T-helper 1 cell treated with Interleukin-12 subunit alpha and Interleukin-12 subunit beta and Interleukin-4 antibody, amounts not matched to agents 30 ng/mL and 1 ng/mL, for 36 hours (primary cell): ENCODE measurements around the gene SPACA1. TPM values are rescaled to one million over a fixed set of nuclear protein-coding genes. Genes with fewer than 3 reads are reported as not detected.
"Not testable (repeated sequence)": the region's sequence is repeated elsewhere in the genome, so short reads cannot be mapped to it uniquely, and the experiment has no call there.

Source experiments
- intact Hi-C: fragments of 100-400 bp; cut with micrococcal nuclease; formaldehyde crosslinking; loops from one replicate; pipeline ENCODE4 v1.15.1; 2024
- total RNA-seq: library from RNA; stranded (reverse); gene quantifications from 2 replicates; pipeline ENCODE4 v1.2.3, GENCODE V29; 2022

Gene SPACA1
- total RNA-seq: not detected in 2 replicates

DNA sequence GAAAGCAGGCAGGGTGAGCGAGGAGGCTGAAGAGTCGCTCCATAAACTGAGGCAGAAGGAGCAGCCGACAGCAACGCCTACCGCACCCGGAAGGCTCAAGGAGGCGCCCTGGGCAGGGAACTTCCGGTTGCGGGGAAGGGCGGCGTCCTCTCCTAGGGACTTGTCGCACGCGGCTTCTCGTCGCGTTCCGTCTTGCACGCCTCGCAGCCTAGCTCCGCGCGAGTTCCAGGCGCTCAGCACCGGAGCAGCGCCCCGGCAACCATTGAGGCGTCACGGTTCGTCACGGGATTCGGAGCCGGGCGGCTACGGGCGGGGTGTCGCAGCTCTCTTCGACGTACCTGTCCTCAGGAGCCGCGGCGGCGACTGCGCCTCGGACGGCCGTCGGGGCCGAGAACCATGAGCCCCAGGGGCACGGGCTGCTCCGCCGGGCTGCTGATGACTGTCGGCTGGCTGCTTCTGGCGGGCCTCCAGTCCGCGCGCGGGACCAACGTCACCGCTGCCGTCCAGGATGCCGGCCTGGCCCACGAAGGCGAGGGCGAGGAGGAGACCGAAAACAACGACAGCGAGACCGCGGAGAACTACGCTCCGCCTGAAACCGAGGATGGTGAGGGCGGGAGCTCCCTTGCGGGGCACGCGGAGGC is at the start of gene SPACA1:
Gene SPACA1 (plus strand): TSS at position 332 of the 641 bp plus-strand sequence. CDS start 65 bp downstream, at position 397.
- intact Hi-C loops: no loop called here

DNA sequence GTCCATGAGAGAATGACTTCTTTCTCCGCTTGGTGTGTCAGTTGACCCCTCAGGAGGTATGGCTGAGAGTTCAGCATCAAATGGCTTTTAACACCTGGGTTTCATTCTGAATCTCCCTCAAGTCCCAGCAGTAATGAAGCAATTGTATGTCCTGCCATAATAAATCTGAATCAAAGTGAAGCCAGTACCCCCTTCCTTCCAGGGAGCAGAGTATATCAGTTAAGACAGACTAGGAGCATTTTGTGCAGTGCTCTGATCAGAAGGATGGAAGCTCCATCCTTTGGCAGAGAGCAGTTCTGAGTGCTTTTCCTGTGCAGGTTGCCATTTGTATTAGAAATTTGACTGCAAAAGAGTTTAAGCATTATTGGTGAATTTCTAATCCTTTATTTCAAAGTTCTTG is 46.9 kb upstream of the SPACA1 start:
- intact Hi-C loops: no loop called here

GRCh38 chr6:88001279-88001678 is 46.4 kb upstream of the SPACA1 start:
- intact Hi-C loops: not testable (repeated sequence)

- intact Hi-C loops: no loop called here
Measured at GRCh38 chr6:88004707-88005106, 42.9 kb upstream of the SPACA1 start.

DNA sequence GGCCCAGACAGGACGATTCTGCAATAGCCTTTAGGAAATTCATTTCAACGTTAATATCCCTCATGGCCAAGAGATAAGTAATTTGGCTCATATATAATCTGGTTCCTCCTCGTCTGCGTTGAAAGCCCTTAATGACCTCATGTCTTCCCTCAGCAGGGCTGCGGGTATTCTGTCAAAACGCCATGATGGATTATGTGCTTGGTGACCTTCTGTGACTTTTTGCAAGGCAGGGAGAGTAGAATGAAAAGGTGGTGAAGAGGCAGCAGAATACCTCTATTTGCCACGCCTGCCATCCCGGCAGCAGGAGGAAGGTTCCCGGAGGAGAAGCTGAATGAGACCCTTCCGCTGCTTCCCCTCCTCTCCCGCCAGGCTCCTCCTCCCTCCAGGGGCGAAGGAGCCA is 41.1 kb upstream of the SPACA1 start:
- intact Hi-C loops: no loop called here

- intact Hi-C loops: no loop called here
Measured at GRCh38 chr6:88008411-88008810, 39.2 kb upstream of the SPACA1 start.

DNA sequence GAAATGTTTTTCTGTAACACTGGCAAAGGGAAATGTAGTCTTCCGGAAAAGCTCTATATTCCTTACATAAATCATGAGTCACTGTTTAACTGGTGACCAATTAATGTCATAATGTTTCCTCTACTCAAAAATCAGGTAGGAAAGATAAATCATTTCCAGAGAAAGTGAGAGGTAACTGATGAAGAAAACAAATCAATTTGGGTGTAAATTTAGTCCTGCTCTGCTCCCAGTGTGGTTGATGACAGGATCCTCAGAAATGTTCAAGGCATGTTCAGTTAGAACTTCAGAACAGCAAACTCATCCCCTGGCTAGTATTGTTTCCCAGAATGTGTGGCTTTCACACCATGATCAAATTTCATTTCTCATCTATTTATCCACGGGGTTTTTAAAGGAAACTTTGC is 38.8 kb upstream of the SPACA1 start:
- intact Hi-C loops: no loop called here

- intact Hi-C loops: no loop called here
Measured at GRCh38 chr6:88013015-88013414, 34.6 kb upstream of the SPACA1 start.

GRCh38 chr6:88013554-88013953 is 34.1 kb upstream of the SPACA1 start:
- intact Hi-C loops: no loop called here

DNA sequence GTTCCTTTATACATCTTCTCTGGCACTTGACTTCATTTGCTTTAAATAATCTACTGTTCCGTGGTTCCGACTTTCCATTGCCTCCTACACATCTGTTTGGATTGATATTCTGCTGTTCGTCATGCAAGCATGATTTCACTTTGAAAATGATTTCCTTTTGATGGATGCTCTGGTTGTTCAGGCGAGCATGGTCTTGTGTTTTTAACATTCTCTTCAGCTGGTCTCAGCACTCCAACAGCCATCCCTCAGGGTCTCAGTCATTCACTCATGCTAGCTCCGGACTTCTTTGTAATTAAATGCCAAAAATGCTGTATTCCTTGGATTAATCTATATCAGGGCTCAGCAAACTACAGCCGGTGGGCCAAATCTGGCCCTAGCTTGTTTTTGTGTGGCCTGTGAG is 27.2 kb upstream of the SPACA1 start:
- intact Hi-C loops: no loop called here

DNA sequence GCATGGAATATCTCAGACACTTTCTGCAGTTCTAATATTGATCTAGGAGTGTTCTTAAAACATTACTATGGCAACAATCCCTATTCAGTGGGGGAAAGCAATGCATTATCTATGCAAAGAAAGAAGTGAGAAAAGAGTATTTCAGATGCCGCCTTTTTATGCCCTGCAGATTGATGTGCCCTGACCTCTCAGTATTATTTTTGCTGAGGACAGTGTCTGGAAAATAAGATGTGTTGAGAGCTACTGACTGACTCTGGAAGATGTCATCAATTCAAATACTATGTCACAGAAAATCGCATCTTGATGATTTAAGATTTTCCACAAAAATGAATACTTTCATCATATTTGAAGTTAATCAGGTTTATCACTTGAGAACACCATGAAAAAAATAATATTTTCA is 22.9 kb upstream of the SPACA1 start:
- intact Hi-C loops: no loop called here

GRCh38 chr6:88031550-88031949 is 16.1 kb upstream of the SPACA1 start:
- intact Hi-C loops: no loop called here

- intact Hi-C loops: no loop called here
Measured at GRCh38 chr6:88044530-88044929, 3.1 kb upstream of the SPACA1 start.

- intact Hi-C loops: no loop called here
Measured at GRCh38 chr6:88045521-88046136, 2.0 kb upstream of the SPACA1 start.

GRCh38 chr6:88048578-88048977 is 937 bp downstream of the SPACA1 start:
- intact Hi-C loops: no loop called here

- intact Hi-C loops: no loop called here
Measured at GRCh38 chr6:88050140-88050818, 2.6 kb downstream of the SPACA1 start.

- intact Hi-C loops: no loop called here
Measured at GRCh38 chr6:88059191-88059590, 11.6 kb downstream of the SPACA1 start.

DNA sequence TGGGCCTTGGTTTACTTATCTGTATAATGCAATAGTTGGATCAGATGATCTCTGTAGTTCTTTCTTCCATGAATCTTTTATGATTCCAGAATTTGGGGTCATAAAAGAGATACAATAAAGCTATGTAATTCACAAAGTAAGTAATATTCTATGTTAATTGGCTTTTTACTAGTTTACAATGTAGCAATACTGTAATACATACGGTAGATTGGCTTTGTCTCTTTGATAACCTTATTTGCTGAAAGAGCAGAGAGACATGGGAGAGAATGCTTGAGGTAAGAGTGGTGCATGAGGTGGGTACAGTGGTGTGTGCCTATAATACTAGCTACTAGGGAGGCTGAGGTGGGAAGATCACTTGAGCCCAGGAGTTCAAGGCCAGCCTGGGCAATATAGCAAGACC is 14.7 kb downstream of the SPACA1 start:
- intact Hi-C loops: no loop called here

DNA sequence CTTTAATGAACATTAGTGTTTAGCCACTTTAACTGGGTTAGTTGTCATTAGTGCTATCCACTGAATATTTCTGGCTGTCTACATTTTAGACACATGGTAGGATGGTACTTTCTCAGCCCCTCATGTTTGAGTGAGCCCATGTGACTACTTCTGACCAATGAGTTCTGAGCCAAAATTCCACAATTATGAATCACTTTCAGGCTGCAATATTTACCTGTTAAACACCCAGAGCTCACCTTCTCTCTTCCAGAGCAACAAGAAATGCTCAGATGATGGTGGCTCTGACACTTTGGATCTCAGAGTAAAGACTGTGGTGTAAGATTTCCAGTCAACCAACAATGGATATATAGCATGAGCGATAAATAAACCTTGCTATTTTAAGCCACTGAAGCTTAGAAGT is 24.8 kb downstream of the SPACA1 start:
- intact Hi-C loops: no loop called here

DNA sequence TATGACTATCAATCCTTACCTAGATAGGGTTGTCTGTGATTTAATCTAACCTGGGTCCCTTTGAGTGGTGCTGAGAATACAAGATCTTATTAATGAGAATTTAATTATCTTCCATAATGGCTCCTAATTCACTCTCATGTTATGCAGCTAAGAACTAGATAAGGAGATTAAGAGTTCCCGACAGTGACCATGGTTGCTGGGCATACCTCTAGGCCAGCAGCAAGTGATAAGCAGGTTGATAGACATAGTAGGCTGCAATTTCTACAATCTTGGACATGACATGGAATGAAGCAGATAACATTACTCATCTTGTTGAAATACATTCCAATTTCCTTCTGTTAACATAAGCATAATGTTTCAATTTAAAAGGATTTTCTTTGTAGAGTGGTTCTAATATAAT is 27.1 kb downstream of the SPACA1 start:
- intact Hi-C loops: no loop called here

DNA sequence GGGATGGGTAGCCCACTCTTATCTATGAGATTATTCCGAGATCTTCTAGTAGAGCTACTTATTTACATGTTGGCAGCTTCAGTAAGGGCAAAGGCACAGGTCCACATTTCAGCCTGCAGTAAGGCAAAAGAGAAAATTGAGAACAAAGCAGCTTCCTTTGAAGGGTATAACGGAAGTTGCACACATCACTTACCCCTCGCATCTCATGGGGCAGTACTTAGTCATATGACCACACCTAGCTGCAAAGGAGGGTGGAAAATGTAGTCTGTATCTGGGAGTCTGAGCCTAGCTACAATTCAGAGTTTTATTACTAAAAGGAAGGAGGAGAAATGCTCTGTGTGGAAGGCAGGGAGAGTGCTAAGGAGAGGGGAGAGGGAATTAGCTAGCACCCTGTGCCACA is 29.7 kb downstream of the SPACA1 start:
- intact Hi-C loops: no loop called here

DNA sequence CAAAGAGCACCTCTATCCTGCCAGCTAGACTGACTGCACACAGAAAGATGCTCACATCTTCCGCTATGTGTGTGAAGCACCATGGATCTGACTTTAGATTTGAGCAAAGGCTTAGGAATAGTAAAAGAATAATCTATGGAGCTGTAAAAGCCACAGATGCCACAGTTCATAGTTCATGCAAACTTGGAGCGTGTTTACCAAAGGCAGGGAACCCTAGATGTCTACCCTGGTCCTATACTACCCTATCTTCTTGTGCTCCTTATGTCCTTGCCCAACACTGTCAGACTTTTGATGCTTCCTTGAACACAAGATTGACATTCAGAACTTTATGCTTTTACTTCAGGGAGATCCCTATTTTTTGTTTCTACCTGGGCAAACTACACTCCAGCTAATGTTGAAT is 39.2 kb downstream of the SPACA1 start:
- intact Hi-C loops: no loop called here

- intact Hi-C loops: no loop called here
Measured at GRCh38 chr6:88089708-88090107, 42.1 kb downstream of the SPACA1 start.
